GM21576 (cell line): Measurements from ENCODE around the gene PHF21B.

ENCODE experiments used
- ATAC-seq: cut with Tn5 transposase; IDR thresholded peaks from one replicate; pipeline ENCODE4 v1.9.1; 2021; ENCODE audit warnings: mild to moderate bottlenecking, moderate library complexity; ENCODE audit not compliant: unreplicated experiment

PHF21B gene

GRCh38 chr22:45019861-45020655 lies 10.3 kb upstream of the PHF21B start:
- ATAC-seq, result no peak

- no peak for ATAC-seq
These were observed 4.8 kb upstream of the PHF21B start for GRCh38 chr22:45014654-45015053.

GRCh38 chr22:45013138-45013537 lies 3.3 kb upstream of the PHF21B start:
- ATAC-seq, result no peak

- ATAC-seq, result no peak
These were observed 711 bp upstream of the PHF21B start for GRCh38 chr22:45010532-45010900.

- no peak for ATAC-seq
These were observed 827 bp downstream of the PHF21B start for GRCh38 chr22:45008751-45009605.

- no peak for ATAC-seq
These were observed 1.6 kb downstream of the PHF21B start for GRCh38 chr22:45008186-45008681.

- ATAC-seq, result no peak
These were observed 2.2 kb downstream of the PHF21B start for GRCh38 chr22:45007391-45008185.

- no peak for ATAC-seq
These were observed 2.8 kb downstream of the PHF21B start for GRCh38 chr22:45006964-45007390.

GRCh38 chr22:45006111-45006963 lies 3.5 kb downstream of the PHF21B start:
- no peak for ATAC-seq

- ATAC-seq, result no peak
These were observed 8.2 kb downstream of the PHF21B start for GRCh38 chr22:45001653-45002052.

GRCh38 chr22:45000330-45000729 lies 9.5 kb downstream of the PHF21B start:
- no peak for ATAC-seq

GRCh38 chr22:44999687-45000086 lies 10.1 kb downstream of the PHF21B start:
- no peak for ATAC-seq

- ATAC-seq, result no peak
These were observed 10.6 kb downstream of the PHF21B start for GRCh38 chr22:44999231-44999630.

- ATAC-seq, result no peak
These were observed 11.5 kb downstream of the PHF21B start for GRCh38 chr22:44998296-44998695.

- no peak for ATAC-seq
These were observed 12.7 kb downstream of the PHF21B start for GRCh38 chr22:44997060-44997459.

GRCh38 chr22:44996648-44997047 lies 13.2 kb downstream of the PHF21B start:
- no peak for ATAC-seq

GRCh38 chr22:44996120-44996519 lies 13.7 kb downstream of the PHF21B start:
- no peak for ATAC-seq

GRCh38 chr22:44995715-44996114 lies 14.1 kb downstream of the PHF21B start:
- ATAC-seq, result no peak

GRCh38 chr22:44995105-44995514 lies 14.7 kb downstream of the PHF21B start:
- no peak for ATAC-seq
